Upper lobe of left lung (tissue), 6 donors: ENCODE measurements around the gene WASHC4. TPM values are rescaled to one million over a fixed set of nuclear protein-coding genes. Genes with fewer than 3 reads are reported as not detected.
A peak's percentile ranks its signal among the peaks of the same experiment; 100 is the strongest.

Experiments
- ATAC-seq, 2 donors: fragments of 200-7000 bp; cut with Tn5 transposase; one replicate each; pipeline ENCODE4 v1.9.1; 2022; ENCODE audit warnings: mild to moderate bottlenecking in 2 of 2, moderate library complexity in 2 of 2; ENCODE audit not compliant: low FRiP score in 2 of 2
- DNase-seq, 2 donors: peaks; one replicate each; pipeline ENCODE4 v3.0.0-alpha.2; 2019 to 2020
- H3K27ac ChIP-seq, 4 donors: fragments of 200-600 bp; sonication (generic); one replicate each; pipeline ENCODE4 v1.5.1; 2016 to 2019
- H3K27me3 ChIP-seq, 4 donors: fragments of 200-600 bp; sonication (generic); one replicate each; pipeline ENCODE4 v1.5.1; 2017 to 2019
- H3K36me3 ChIP-seq, 4 donors: fragments of 200-600 bp; sonication (generic); one replicate each; pipeline ENCODE4 v1.5.1; 2016 to 2019
- H3K4me1 ChIP-seq, 4 donors: fragments of 200-600 bp; sonication (generic); one replicate each; pipeline ENCODE4 v1.5.1; 2018 to 2019
- H3K4me3 ChIP-seq, 4 donors: fragments of 200-600 bp; sonication (generic); one replicate each; pipeline ENCODE4 v1.5.1; 2017 to 2019; ENCODE audit warnings: mild to moderate bottlenecking in 2 of 4, moderate library complexity in 1 of 4
- H3K9me3 ChIP-seq, 4 donors: fragments of 200-600 bp; sonication (generic); one replicate each; pipeline ENCODE4 v1.5.1; 2018 to 2019
- EP300 ChIP-seq, 4 donors: sonication (generic); formaldehyde crosslinking; IDR thresholded peaks; one replicate each; pipeline ENCODE4 v1.5.1; 2017; ENCODE audit warnings: antibody characterized with exemption in 4 of 4, control low read depth in 2 of 4
- POLR2A ChIP-seq, 4 donors: fragments of 450-650 bp; IDR thresholded peaks; one replicate each; pipeline ENCODE4 v1.5.1; 2016 to 2017; ENCODE audit warnings: antibody characterized with exemption in 4 of 4, mild to moderate bottlenecking in 2 of 4
- POLR2AphosphoS5 ChIP-seq, 2 donors: sonication (generic); formaldehyde crosslinking; IDR thresholded peaks; one replicate each; pipeline ENCODE4 v1.5.1; 2017; ENCODE audit warnings: antibody characterized with exemption in 2 of 2
- WGBS, 2 donors: methylation state at CpG; one replicate each; pipeline ENCODE4 v1.1.5; 2017 to 2018; 5-methylcytosine and 5-hydroxymethylcytosine counted together
- total RNA-seq, 6 donors: library from RNA; depleted of rRNA in 4 of 6; stranded (reverse); fragments of >200 nt in 4 of 6; gene quantifications; one replicate each; pipeline versions ENCODE4 v1.1.0 to v1.2.1, GENCODE V29; 2016 to 2021
- TF ChIP-seq, protein P1 (sequence below), 6 experiments: fragments of 450-650 bp in 4 of 6; fragments of 200-600 bp in 2 of 6; sonication (generic) in 2 of 6; IDR thresholded peaks; one replicate each; pipeline ENCODE4 v1.5.1; 2016 to 2019; ENCODE audit warnings: antibody characterized with exemption in 6 of 6
- donor health status: DM: no; HTN: no; CAD: no; lungs with moderate emphysema.
- donor health status: DM: no; HTN: yes; CAD: no; lungs with severe emphysema.

WASHC4 gene
- total RNA-seq, 6 donors from 2014 or later = 32.5 to 114 (median 69.6) TPM

- Histone ChIP-seq H3K9me3 (no peaks in the 10 kb centered on the region), H3K4me3 (no peak overlapping the region), H3K27ac (no peak overlapping the region), H3K27me3 (no peaks in the 10 kb centered on the region), H3K36me3 (peaks cover 9 to 94% (median 55%) of the 10 kb centered on the region in 4 donors), H3K4me1 (no peaks in the 10 kb centered on the region)
- peak in 1 of 2 donors; percentile 50 for DNase-seq
- ATAC-seq = no peak
- 91 to 96% methylated on average over 15 to 16 of the region's 16 CpGs for WGBS, 2 donors
- TF ChIP-seq, protein P1, sequence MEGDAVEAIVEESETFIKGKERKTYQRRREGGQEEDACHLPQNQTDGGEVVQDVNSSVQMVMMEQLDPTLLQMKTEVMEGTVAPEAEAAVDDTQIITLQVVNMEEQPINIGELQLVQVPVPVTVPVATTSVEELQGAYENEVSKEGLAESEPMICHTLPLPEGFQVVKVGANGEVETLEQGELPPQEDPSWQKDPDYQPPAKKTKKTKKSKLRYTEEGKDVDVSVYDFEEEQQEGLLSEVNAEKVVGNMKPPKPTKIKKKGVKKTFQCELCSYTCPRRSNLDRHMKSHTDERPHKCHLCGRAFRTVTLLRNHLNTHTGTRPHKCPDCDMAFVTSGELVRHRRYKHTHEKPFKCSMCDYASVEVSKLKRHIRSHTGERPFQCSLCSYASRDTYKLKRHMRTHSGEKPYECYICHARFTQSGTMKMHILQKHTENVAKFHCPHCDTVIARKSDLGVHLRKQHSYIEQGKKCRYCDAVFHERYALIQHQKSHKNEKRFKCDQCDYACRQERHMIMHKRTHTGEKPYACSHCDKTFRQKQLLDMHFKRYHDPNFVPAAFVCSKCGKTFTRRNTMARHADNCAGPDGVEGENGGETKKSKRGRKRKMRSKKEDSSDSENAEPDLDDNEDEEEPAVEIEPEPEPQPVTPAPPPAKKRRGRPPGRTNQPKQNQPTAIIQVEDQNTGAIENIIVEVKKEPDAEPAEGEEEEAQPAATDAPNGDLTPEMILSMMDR (IDR thresholded peaks at IDR 0.05) = no peak
- TF ChIP-seq EP300 (IDR thresholded peaks at IDR 0.05) (no peak), POLR2A (IDR thresholded peaks at IDR 0.05) (no peak), POLR2AphosphoS5 (IDR thresholded peaks at IDR 0.05) (no peak)
Observed at GRCh38 chr12:105206686-105207374, 99.3 kb downstream of the WASHC4 start.

- WGBS, 2 donors = 87 to 88% methylated on average over 3 of the region's 3 CpGs
- peaks cover 9 to 83% (median 45%) of the 10 kb centered on the region in 4 donors for H3K36me3 ChIP-seq
- ATAC-seq = no peak
Observed at GRCh38 chr12:105209091-105209490, 101.6 kb downstream of the WASHC4 start.

GRCh38 chr12:105212438-105212837 lies 104.9 kb downstream of the WASHC4 start:
- ATAC-seq (no peak), DNase-seq (no peak)
- peaks cover 10 to 83% (median 30%) of the 10 kb centered on the region in 4 donors for H3K36me3 ChIP-seq
- TF ChIP-seq POLR2AphosphoS5 (IDR thresholded peaks at IDR 0.05) (no peak), POLR2A (IDR thresholded peaks at IDR 0.05) (no peak), EP300 (IDR thresholded peaks at IDR 0.05) (no peak)
- TF ChIP-seq, protein P1 (IDR thresholded peaks at IDR 0.05) = no peak
- H3K27me3 ChIP-seq = no peaks in the 10 kb centered on the region
- H3K27ac ChIP-seq = no peak overlapping the region
- 75 to 77% methylated on average over 6 of the region's 6 CpGs for WGBS, 2 donors
- no peaks in the 10 kb centered on the region for H3K9me3 ChIP-seq
- H3K4me3 ChIP-seq = no peak overlapping the region
- H3K4me1 ChIP-seq = no peaks in the 10 kb centered on the region

More at GRCh38 chr12:105209091-105209490, 101.6 kb downstream of the WASHC4 start:
- H3K9me3 ChIP-seq = no peaks in the 10 kb centered on the region
- H3K4me1 ChIP-seq = no peaks in the 10 kb centered on the region
- TF ChIP-seq POLR2A (IDR thresholded peaks at IDR 0.05) (no peak), POLR2AphosphoS5 (IDR thresholded peaks at IDR 0.05) (no peak), EP300 (IDR thresholded peaks at IDR 0.05) (no peak)
- TF ChIP-seq, protein P1 (IDR thresholded peaks at IDR 0.05) = no peak
- no peaks in the 10 kb centered on the region for H3K27me3 ChIP-seq
- no peak overlapping the region for H3K4me3 ChIP-seq
- no peak overlapping the region for H3K27ac ChIP-seq
- no peak for DNase-seq

DNA sequence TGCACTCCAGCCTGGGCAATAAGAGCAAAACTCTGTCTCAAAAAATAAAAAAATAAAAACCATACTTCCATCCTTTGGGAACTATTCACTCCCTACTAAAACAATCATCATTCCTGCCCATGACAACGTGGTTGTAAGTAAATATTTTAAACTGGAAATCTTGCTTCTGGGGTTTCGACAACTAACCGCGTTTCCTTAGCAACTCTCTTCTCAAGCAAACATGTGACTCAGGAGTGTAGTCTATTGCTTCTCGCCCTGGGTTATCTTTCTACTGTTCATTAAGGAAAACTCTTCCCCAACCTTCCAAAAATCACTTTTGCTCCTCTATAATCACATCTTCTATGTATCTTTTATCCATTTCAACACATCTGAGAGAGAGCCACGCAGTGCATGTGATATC lies 106.6 kb downstream of the WASHC4 start:
- TF ChIP-seq, protein P1 (IDR thresholded peaks at IDR 0.05) = no peak
- TF ChIP-seq EP300 (IDR thresholded peaks at IDR 0.05) = no peak
- TF ChIP-seq POLR2A (IDR thresholded peaks at IDR 0.05) = no peak
- TF ChIP-seq POLR2AphosphoS5 (IDR thresholded peaks at IDR 0.05) = no peak
- Histone ChIP-seq H3K4me1 (peaks cover 0 to 4% (median 2%) of the 10 kb centered on the region in 4 donors), H3K27me3 (no peaks in the 10 kb centered on the region), H3K9me3 (no peaks in the 10 kb centered on the region), H3K36me3 (peaks cover 8 to 75% (median 28%) of the 10 kb centered on the region in 4 donors), H3K4me3 (no peak overlapping the region), H3K27ac (no peak overlapping the region)
- WGBS, 2 donors = 90 to 93% methylated on average over 6 of the region's 6 CpGs
- no peak for DNase-seq
- ATAC-seq = peak in 1 of 2 donors; percentile 48
